Keratinocyte (primary cell): ENCODE data around the gene CDH18. TPM values are rescaled to one million over a fixed set of nuclear protein-coding genes. Genes with fewer than 3 reads are reported as not detected.

Experiments
- DNase-seq: peaks from one replicate; pipeline ENCODE4 v3.0.0-alpha.2; 2011; ENCODE audit warnings: low read depth, missing footprints, low spot score
- FAIRE-seq: peaks from 2 replicates; lab custom pipeline; 2011; peaks lifted over from hg19 to GRCh38; lab: Jason Lieb, UNC
- H2AFZ ChIP-seq: 2 replicates; pipeline ENCODE4 v1.6.0; 2012; ENCODE audit warnings: low read length, control low read depth, inconsistent platforms; ENCODE audit not compliant: control insufficient read depth
- H3K27ac ChIP-seq: 2 replicates; pipeline ENCODE4 v1.5.1; 2011; ENCODE audit warnings: low read length; ENCODE audit not compliant: control insufficient read depth, insufficient read depth
- H3K27me3 ChIP-seq: 3 replicates; pipeline ENCODE4 v1.6.0; 2011; ENCODE audit warnings: low read length; ENCODE audit not compliant: control insufficient read depth, insufficient read depth; ENCODE audit errors: extremely low read depth
- H3K36me3 ChIP-seq, 2 experiments: 2 replicates in 1 of 2; 3 replicates in 1 of 2; pipeline ENCODE4 v1.5.1; 2011; ENCODE audit warnings: low read length in 2 of 2, mild to moderate bottlenecking in 1 of 2; ENCODE audit not compliant: control insufficient read depth in 2 of 2, insufficient read depth in 2 of 2; ENCODE audit errors: extremely low read depth in 1 of 2
- H3K4me1 ChIP-seq: 3 replicates; pipeline ENCODE4 v1.5.1; 2011; ENCODE audit warnings: low read length; ENCODE audit not compliant: control insufficient read depth, insufficient read depth; ENCODE audit errors: extremely low read depth
- H3K4me2 ChIP-seq: 3 replicates; pipeline ENCODE4 v1.6.0; 2011; ENCODE audit warnings: low read depth, low read length; ENCODE audit not compliant: control insufficient read depth, insufficient read depth; ENCODE audit errors: extremely low read depth
- H3K4me3 ChIP-seq, 3 experiments: fragments of 200-600 bp in 1 of 3; sonication (generic) in 1 of 3; 2 replicates in 2 of 3; 3 replicates in 1 of 3; pipeline ENCODE4 v1.5.1; 2011 to 2016; ENCODE audit warnings: low read length in 3 of 3, mild to moderate bottlenecking in 3 of 3, control low read depth in 2 of 3, inconsistent platforms in 1 of 3, low read depth in 1 of 3, mixed read lengths in 1 of 3, mixed run types in 1 of 3, moderate library complexity in 1 of 3; ENCODE audit not compliant: control insufficient read depth in 2 of 3, insufficient read depth in 2 of 3; ENCODE audit errors: extremely low read depth in 1 of 3
- H3K79me2 ChIP-seq: 2 replicates; pipeline ENCODE4 v1.6.0; 2012; ENCODE audit warnings: low read length; ENCODE audit not compliant: control insufficient read depth, insufficient read depth
- H3K9ac ChIP-seq: 3 replicates; pipeline ENCODE4 v1.6.0; 2011; ENCODE audit warnings: low read length; ENCODE audit not compliant: control insufficient read depth, insufficient read depth; ENCODE audit errors: extremely low read depth
- H3K9me1 ChIP-seq: 3 replicates; pipeline ENCODE4 v1.6.0; 2011; ENCODE audit warnings: low read length; ENCODE audit not compliant: control insufficient read depth, insufficient read depth; ENCODE audit errors: extremely low read depth
- H3K9me3 ChIP-seq: 2 replicates; pipeline ENCODE4 v1.5.1; 2012; ENCODE audit warnings: low read depth, low read length; ENCODE audit not compliant: control insufficient read depth
- H4K20me1 ChIP-seq: 3 replicates; pipeline ENCODE4 v1.6.0; 2011; ENCODE audit warnings: low read length; ENCODE audit not compliant: control insufficient read depth, insufficient read depth; ENCODE audit errors: extremely low read depth
- EZH2 ChIP-seq: IDR thresholded peaks from one replicate; pipeline ENCODE4 v1.6.1; 2012; ENCODE audit warnings: inconsistent platforms, mild to moderate bottlenecking, low read length, moderate library complexity
- dilution Hi-C: fragments of 300-500 bp; cut with MboI; formaldehyde crosslinking; loops from one replicate; pipeline ENCODE4 v1.7.0; 2020; ENCODE audit warnings: low sequenced_read_pairs; ENCODE audit not compliant: extremely low pct_ligation_motif_present
- polyA plus RNA-seq, 5 experiments: library from polyadenylated mRNA; depleted of rRNA in 3 of 5; stranded (reverse) in 3 of 5; stranded (forward) in 1 of 5; unstranded in 1 of 5; fragments of >200 nt; gene quantifications; 1 replicate in 1 of 5; 2 replicates in 3 of 5; 3 replicates in 1 of 5; pipeline versions ENCODE4 v1.2.1 to v1.2.3, GENCODE V29; 2011 to 2012; ENCODE audit warnings: missing spikeins in 2 of 5, low read depth in 1 of 5, low replicate concordance in 1 of 5
- TF ChIP-seq, protein P1 (sequence below), 3 experiments: IDR thresholded peaks in 1 of 3; conservative IDR thresholded peaks in 1 of 3; optimal IDR thresholded peaks in 1 of 3; 2 replicates in 2 of 3; 3 replicates in 1 of 3; pipeline versions ENCODE3 to v1.5.1; 2011; ENCODE audit warnings: low read length in 3 of 3, mild to moderate bottlenecking in 3 of 3, moderate library complexity in 2 of 3, control low read depth in 1 of 3, inconsistent platforms in 1 of 3; ENCODE audit not compliant: insufficient read depth in 2 of 3; ENCODE audit errors: extremely low read depth in 1 of 3

Gene CDH18
- polyA plus RNA-seq, 1 donor (not counting 4 experiments of a cell fraction or from before 2014, with no cell fraction given): 0.41 TPM

DNA sequence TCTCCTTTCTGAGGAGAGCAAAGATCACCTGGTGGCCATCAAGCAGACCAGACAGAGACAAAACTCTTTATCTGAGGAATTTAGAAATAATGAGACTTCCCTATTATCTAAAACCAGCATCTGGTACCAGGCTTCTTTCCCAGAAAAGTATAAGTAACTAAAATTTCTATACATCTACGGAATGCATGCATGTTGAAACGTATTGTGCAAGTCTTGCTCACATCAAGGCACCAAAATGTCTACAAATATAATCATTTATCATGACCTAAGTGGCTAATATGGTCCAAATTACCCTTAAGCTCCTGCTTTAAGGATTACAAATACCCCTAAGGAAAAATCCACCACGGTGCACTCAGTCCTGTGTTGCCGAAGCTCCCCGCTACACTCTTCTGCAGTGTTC is 286.3 kb downstream of the CDH18 start:
- H3K9me1 ChIP-seq: no peaks in the 10 kb centered on the region
- H3K4me1 ChIP-seq: no peaks in the 10 kb centered on the region
- H3K79me2 ChIP-seq: no peaks in the 10 kb centered on the region
- no peak overlapping the region for H3K27ac ChIP-seq
- H3K4me3 ChIP-seq: no peak overlapping the region
- TF ChIP-seq EZH2: no peak
- TF ChIP-seq, protein P1, sequence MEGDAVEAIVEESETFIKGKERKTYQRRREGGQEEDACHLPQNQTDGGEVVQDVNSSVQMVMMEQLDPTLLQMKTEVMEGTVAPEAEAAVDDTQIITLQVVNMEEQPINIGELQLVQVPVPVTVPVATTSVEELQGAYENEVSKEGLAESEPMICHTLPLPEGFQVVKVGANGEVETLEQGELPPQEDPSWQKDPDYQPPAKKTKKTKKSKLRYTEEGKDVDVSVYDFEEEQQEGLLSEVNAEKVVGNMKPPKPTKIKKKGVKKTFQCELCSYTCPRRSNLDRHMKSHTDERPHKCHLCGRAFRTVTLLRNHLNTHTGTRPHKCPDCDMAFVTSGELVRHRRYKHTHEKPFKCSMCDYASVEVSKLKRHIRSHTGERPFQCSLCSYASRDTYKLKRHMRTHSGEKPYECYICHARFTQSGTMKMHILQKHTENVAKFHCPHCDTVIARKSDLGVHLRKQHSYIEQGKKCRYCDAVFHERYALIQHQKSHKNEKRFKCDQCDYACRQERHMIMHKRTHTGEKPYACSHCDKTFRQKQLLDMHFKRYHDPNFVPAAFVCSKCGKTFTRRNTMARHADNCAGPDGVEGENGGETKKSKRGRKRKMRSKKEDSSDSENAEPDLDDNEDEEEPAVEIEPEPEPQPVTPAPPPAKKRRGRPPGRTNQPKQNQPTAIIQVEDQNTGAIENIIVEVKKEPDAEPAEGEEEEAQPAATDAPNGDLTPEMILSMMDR (optimal IDR thresholded peaks at IDR 0.05 in 1 of 3, IDR thresholded peaks at IDR 0.05 in 1 of 3, conservative IDR thresholded peaks at IDR 0.05 in 1 of 3; ENCODE audit: extremely low read depth in 1 of 3, insufficient read depth in 2 of 3, low read length in 3 of 3): no peak
- DNase-seq: no peak
- H3K9me3 ChIP-seq: peaks cover 2% of the 10 kb centered on the region
- dilution Hi-C loops: no loop called here
- H4K20me1 ChIP-seq: no peaks in the 10 kb centered on the region
- no peak overlapping the region for H3K4me2 ChIP-seq
- no peak for FAIRE-seq
- no peaks in the 10 kb centered on the region for H3K27me3 ChIP-seq
- H3K9ac ChIP-seq: no peak overlapping the region
- no peak overlapping the region for H2AFZ ChIP-seq
- H3K36me3 ChIP-seq: no peaks in the 10 kb centered on the region

DNA sequence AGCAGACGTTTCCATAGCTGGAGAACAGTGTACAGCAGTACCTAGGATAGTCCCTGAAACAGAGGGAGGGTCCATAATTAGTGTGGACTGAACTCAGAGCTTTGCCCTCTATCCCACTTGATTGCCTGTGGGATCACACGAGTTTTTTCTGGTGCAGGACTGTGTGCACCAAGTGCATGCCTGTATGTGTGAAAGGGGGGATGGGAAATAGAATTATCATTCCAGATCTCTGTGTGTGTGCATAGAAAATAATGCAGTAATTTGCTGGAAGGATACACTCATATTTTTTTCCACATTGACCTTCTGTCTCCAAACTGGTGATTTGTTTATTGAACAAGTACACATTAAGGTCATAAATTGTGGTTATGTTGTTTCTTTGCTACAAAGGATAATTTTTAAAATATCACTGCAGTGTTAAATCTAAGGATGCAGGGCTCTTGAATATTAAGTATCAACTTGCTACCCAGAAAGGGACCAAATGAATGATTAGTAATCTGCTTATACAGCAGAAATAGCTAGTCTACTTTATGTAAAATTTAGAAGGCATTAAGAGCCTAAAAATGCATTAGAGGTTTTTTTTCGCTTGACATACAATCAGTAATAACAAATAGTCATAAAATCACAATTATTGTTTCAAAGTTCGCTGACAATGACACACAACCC is 292.9 kb downstream of the CDH18 start:
- H4K20me1 ChIP-seq: no peaks in the 10 kb centered on the region
- no peaks in the 10 kb centered on the region for H3K9me3 ChIP-seq
- H3K9me1 ChIP-seq: no peaks in the 10 kb centered on the region
- no peak overlapping the region for H3K4me3 ChIP-seq
- no peaks in the 10 kb centered on the region for H3K36me3 ChIP-seq
- TF ChIP-seq EZH2: no peak
- TF ChIP-seq, protein P1 (optimal IDR thresholded peaks at IDR 0.05 in 1 of 3, IDR thresholded peaks at IDR 0.05 in 1 of 3, conservative IDR thresholded peaks at IDR 0.05 in 1 of 3; ENCODE audit: extremely low read depth in 1 of 3, insufficient read depth in 2 of 3, low read length in 3 of 3): no peak
- H2AFZ ChIP-seq: no peak overlapping the region
- no peaks in the 10 kb centered on the region for H3K79me2 ChIP-seq
- DNase-seq (no peak), FAIRE-seq (no peak)
- no peak overlapping the region for H3K4me2 ChIP-seq
- H3K27ac ChIP-seq: no peak overlapping the region
- no peaks in the 10 kb centered on the region for H3K4me1 ChIP-seq
- dilution Hi-C loops: no loop called here
- H3K27me3 ChIP-seq: no peaks in the 10 kb centered on the region
- no peak overlapping the region for H3K9ac ChIP-seq
